Measurements from ENCODE around the gene CREB3L1. TPM values are rescaled to one million over a fixed set of nuclear protein-coding genes. Genes with fewer than 3 reads are reported as not detected.
A peak's percentile ranks its signal among the peaks of the same experiment; 100 is the strongest.
"Not testable (repeated sequence)": the region's sequence is repeated elsewhere in the genome, so short reads cannot be mapped to it uniquely, and the experiment has no call there.

Gene CREB3L1
- total and polyA plus RNA-seq, 8 donors, result 26.3 to 129 (median 49.0) TPM

DNA sequence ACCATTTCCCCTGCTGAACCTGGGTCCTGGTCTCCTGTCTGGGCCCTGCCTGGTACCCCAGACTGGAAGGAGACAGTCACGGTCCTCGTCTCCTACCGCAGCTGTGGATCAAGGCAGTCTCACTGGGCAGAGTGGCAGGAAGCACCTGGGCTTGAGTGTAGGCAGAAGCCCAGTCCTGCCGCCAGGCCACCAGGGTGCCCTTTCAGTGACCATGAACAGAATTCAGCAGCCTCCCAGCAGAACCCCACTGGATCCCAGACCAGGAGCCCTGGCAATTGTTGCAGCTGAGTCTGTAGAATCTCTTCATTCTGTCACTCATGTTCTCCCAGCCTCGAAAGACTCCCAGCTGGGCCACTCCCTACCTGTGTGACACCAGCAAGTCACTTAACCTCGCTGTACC, 25.5 kb upstream of the CREB3L1 start:
- intact Hi-C loops (cut with DNase I), result no loop called here
- DNase-seq (no peak), FAIRE-seq (no peak), ATAC-seq (peak in 2 of 4 donors; percentile 6 to 53)
- Histone ChIP-seq H3K27me3 (no peaks in the 10 kb centered on the region), H3K27ac (no peak overlapping the region), H3K4me3 (no peak overlapping the region), H3K9me3 (no peaks in the 10 kb centered on the region), H3K4me1 (peaks cover 0 to 10% (median 0%) of the 10 kb centered on the region in 3 donors), H3K36me3 (no peaks in the 10 kb centered on the region)
- TF ChIP-seq, protein P1, sequence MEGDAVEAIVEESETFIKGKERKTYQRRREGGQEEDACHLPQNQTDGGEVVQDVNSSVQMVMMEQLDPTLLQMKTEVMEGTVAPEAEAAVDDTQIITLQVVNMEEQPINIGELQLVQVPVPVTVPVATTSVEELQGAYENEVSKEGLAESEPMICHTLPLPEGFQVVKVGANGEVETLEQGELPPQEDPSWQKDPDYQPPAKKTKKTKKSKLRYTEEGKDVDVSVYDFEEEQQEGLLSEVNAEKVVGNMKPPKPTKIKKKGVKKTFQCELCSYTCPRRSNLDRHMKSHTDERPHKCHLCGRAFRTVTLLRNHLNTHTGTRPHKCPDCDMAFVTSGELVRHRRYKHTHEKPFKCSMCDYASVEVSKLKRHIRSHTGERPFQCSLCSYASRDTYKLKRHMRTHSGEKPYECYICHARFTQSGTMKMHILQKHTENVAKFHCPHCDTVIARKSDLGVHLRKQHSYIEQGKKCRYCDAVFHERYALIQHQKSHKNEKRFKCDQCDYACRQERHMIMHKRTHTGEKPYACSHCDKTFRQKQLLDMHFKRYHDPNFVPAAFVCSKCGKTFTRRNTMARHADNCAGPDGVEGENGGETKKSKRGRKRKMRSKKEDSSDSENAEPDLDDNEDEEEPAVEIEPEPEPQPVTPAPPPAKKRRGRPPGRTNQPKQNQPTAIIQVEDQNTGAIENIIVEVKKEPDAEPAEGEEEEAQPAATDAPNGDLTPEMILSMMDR (IDR thresholded peaks at IDR 0.05), result no peak
- WGBS, 2 donors, result 64 to 67% methylated on average over 6 of the region's 6 CpGs

DNA sequence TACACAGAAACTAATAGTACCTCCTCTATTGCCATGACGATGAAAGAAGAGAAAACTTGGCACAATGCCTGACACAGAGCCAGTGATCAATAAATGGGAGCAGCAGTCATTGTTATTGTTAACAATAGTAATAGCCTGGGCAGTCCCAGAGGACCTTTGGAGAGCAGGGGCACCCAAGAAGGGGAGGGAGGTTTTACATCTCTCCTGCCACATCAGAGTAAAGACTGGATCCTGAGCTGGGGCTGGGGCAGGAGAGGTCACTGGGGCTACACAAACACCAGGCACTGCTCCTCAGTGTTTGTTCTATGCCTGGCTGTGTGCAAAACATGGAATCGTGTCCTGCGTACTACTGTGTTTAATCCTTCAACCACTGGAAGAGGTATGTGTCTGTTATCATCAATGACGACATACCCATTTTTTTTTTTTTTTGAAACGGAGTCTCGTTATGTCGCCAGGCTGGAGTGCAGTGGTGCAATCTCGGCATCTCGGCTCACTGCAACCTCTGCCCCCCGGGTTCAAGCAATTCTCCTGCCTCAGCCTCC, 25.0 kb upstream of the CREB3L1 start:
- intact Hi-C loops (cut with DNase I), result no loop called here
- TF ChIP-seq, protein P1 (IDR thresholded peaks at IDR 0.05), result no peak
- H3K9me3 ChIP-seq, result no peaks in the 10 kb centered on the region
- H3K36me3 ChIP-seq, result no peaks in the 10 kb centered on the region
- peaks cover 0 to 10% (median 0%) of the 10 kb centered on the region in 3 donors for H3K4me1 ChIP-seq
- no peak overlapping the region for H3K4me3 ChIP-seq
- ATAC-seq, result peak; percentile 52 to 67 (median 62)
- no peak overlapping the region for H3K27ac ChIP-seq
- WGBS, 2 donors, result 37 to 40% methylated on average over 10 of the region's 10 CpGs
- peak in 2 of 6 donors; percentile 34 to 35 for DNase-seq
- no peaks in the 10 kb centered on the region for H3K27me3 ChIP-seq
- no peak for FAIRE-seq

DNA sequence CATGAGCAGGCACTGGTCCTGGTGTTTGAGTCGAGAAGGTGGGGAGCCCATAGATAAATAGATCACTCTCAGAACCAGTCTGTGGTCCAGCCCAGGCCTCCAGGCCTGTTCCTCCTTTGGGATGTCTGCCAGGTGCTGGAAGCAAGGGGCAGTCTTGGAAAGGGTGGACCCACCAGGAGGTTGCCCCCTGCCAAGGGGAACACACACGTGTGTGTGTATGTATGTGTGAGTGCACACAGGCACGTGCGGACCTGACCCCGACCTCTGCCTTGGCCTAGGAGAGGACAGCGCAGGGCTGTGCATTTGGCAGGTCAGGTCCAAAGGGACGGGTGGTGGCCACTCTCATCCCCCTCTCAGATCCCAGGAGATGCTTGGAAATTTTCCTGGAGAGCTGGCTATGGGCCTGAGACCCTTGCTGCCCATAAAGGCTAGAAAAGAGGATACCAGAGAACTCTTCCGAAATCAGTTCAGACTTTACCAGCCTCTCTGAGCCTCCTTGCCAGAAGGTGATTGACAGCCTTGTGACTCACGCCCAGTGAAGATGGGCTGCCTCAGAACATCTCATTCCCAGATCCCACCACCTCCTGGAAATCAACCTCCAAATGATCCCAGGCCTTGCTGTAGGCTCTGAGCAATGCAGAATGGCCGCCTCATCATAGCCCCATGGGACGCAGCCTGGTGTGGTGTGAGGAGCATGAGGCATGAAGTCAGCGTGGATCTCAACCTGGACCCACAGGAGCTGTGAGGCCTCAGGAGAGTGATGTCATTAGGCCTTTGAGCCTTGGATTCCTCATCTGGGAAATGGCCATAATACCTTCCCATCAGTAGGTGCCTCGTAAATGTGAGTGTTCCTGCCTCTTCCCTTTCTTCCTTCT, 24.0 kb upstream of the CREB3L1 start:
- TF ChIP-seq, protein P1 (IDR thresholded peaks at IDR 0.05), result no peak
- Histone ChIP-seq H3K9me3 (no peaks in the 10 kb centered on the region), H3K36me3 (no peaks in the 10 kb centered on the region), H3K27ac (no peak overlapping the region), H3K4me3 (no peak overlapping the region), H3K4me1 (peaks cover 0 to 7% (median 0%) of the 10 kb centered on the region in 3 donors), H3K27me3 (no peaks in the 10 kb centered on the region)
- WGBS, 2 donors, result 89 to 90% methylated on average over 13 of the region's 13 CpGs
- ATAC-seq, result no peak
- FAIRE-seq, result no peak
- DNase-seq, result peak in 1 of 6 donors; percentile 42
- intact Hi-C loops (cut with DNase I), result no loop called here

DNA sequence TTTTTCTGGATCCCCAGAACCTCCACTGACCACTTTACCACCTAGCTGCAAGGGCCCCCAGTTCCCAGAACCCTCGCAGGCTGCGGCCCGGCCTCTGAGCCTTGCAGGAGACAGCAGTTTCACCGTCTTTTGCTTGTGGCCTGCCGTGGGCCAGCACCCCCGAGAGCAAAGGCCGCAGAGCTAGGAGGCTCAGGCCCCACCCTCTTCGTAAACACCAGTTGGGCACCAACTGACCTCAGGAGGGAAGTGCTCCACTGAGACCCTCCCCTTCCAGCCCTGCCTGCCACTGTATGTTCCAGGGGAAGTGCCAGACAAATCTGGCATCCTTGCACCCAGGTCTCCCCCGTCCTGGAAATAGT, 23.4 kb upstream of the CREB3L1 start:
- ATAC-seq, result no peak
- no peaks in the 10 kb centered on the region for H3K9me3 ChIP-seq
- peaks cover 0 to 7% (median 0%) of the 10 kb centered on the region in 3 donors for H3K4me1 ChIP-seq
- intact Hi-C loops (cut with DNase I), result no loop called here
- WGBS, 2 donors, result 89 to 90% methylated on average over 9 of the region's 9 CpGs
- DNase-seq, result no peak
- no peaks in the 10 kb centered on the region for H3K36me3 ChIP-seq
- no peaks in the 10 kb centered on the region for H3K27me3 ChIP-seq
- TF ChIP-seq, protein P1 (IDR thresholded peaks at IDR 0.05), result no peak
- H3K27ac ChIP-seq, result no peak overlapping the region
- FAIRE-seq, result no peak
- H3K4me3 ChIP-seq, result no peak overlapping the region

DNA sequence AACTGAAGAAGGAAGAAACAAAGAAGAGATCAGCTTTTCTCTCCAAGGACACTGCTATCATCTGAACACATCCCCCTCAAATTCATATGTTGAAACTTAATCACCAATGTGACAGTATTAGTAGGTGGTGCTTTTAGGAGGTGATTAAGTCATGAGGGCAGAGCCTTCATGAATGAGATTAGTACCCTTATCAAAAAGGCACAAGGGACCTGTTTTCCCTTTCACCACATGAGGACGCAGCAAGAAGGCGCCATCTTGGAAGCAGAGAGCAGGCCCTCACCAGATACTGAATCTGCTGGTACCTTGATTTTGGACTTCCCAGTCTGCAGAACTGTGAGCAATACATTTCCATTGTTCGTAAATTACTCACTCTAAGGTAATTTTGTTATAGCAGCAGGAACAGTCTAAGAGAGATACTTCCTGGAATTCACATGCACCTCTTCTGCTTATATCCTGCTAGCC, 20.9 kb upstream of the CREB3L1 start:
- 95 to 96% methylated on average over 3 of the region's 3 CpGs for WGBS, 2 donors
- no peak for FAIRE-seq
- Histone ChIP-seq H3K27me3 (no peaks in the 10 kb centered on the region), H3K27ac (no peak overlapping the region), H3K4me3 (no peak overlapping the region), H3K9me3 (no peaks in the 10 kb centered on the region), H3K36me3 (no peaks in the 10 kb centered on the region), H3K4me1 (peaks cover 0 to 7% (median 0%) of the 10 kb centered on the region in 3 donors)
- intact Hi-C loops (cut with DNase I), result no loop called here
- no peak for DNase-seq
- TF ChIP-seq, protein P1 (IDR thresholded peaks at IDR 0.05), result no peak
- no peak for ATAC-seq

DNA sequence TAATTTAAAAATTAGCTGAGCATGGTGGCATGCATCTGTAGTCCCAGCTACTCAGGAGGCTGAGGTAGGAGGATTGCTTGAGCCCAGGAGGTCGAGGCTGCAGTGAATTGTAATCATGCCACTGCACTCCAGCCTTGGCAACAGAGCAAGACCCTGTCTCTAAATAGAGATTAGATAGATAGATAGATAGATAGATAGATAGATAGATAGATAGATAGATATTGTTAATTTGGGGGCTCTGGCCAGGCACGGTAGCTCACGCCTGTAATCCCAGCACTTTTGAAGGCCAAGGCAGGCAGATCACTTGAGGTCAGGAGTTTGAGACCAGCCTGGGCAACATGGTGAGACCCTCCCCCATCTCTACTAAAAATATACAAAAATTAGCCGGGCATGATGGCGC, 18.1 kb upstream of the CREB3L1 start:
- FAIRE-seq; H3K27ac ChIP-seq; intact Hi-C loops (cut with DNase I); H3K4me1 ChIP-seq; H3K4me3 ChIP-seq; ATAC-seq; H3K27me3 ChIP-seq; H3K36me3 ChIP-seq; H3K9me3 ChIP-seq; DNase-seq: not testable (repeated sequence)
- WGBS, 2 donors, result 86 to 91% methylated on average over 5 of the region's 5 CpGs
